Panc1 (cell line): Measurements from ENCODE around the gene SLC36A3. TPM values are rescaled to one million over a fixed set of nuclear protein-coding genes. Genes with fewer than 3 reads are reported as not detected.

Experiments used
- ATAC-seq: fragments of 200-7000 bp; cut with Tn5 transposase; 2 replicates; pipeline ENCODE4 v1.9.1; 2020; ENCODE audit warnings: mild to moderate bottlenecking, moderate library complexity
- BruUV-seq: library from RNA; stranded (reverse); fragments of 400-500 nt; replicated peaks from 2 replicates; lab custom pipeline; 2021; lab: Mats Ljungman, UMichigan
- CTCF ChIA-PET: fragments of 300-600 bp; sonication (Branson Sonifier 250); formaldehyde crosslinking; loops from one replicate; lab custom pipeline; 2022; ENCODE audit warnings: antibody characterized with exemption; lab: Charles Lee
- POLR2A ChIA-PET: fragments of 300-600 bp; sonication (Branson Sonifier 250); formaldehyde crosslinking; loops from one replicate; lab custom pipeline; 2022; ENCODE audit warnings: antibody characterized with exemption; lab: Charles Lee
- DNase-seq: peaks from one replicate; pipeline ENCODE4 v3.0.0-alpha.2; 2010; ENCODE audit warnings: low read depth, low spot score
- H3K27ac ChIP-seq: 2 replicates; pipeline ENCODE4 v1.5.1; 2011; ENCODE audit warnings: mild to moderate bottlenecking, low read length, inconsistent platforms
- H3K27me3 ChIP-seq: fragments of 200-500 bp; sonication (Bioruptor generic); 2 replicates; pipeline ENCODE4 v1.6.0; 2014; ENCODE audit warnings: low read length, inconsistent platforms; ENCODE audit not compliant: control insufficient read depth, insufficient read depth
- H3K36me3 ChIP-seq: fragments of 200-500 bp; sonication (Bioruptor generic); 2 replicates; pipeline ENCODE4 v1.5.1; 2014; ENCODE audit warnings: inconsistent platforms, mild to moderate bottlenecking, low read length, moderate library complexity; ENCODE audit not compliant: control insufficient read depth, insufficient read depth
- H3K4me1 ChIP-seq: 2 replicates; pipeline ENCODE4 v1.5.1; 2011; ENCODE audit warnings: inconsistent platforms, mild to moderate bottlenecking, low read length, moderate library complexity; ENCODE audit not compliant: control insufficient read depth, insufficient read depth
- H3K4me3 ChIP-seq, 2 experiments: 2 replicates each; pipeline ENCODE4 v1.5.1; 2011 to 2012; ENCODE audit warnings: low read depth in 2 of 2, low read length in 2 of 2, mild to moderate bottlenecking in 2 of 2, inconsistent platforms in 1 of 2, moderate library complexity in 1 of 2
- H3K9me3 ChIP-seq: fragments of 200-500 bp; sonication (Bioruptor generic); 2 replicates; pipeline ENCODE4 v1.5.1; 2014; ENCODE audit warnings: low read depth, mild to moderate bottlenecking, inconsistent platforms, low read length, moderate library complexity; ENCODE audit not compliant: control insufficient read depth, insufficient read depth
- POLR2AphosphoS5 ChIP-seq: IDR thresholded peaks from 2 replicates; pipeline ENCODE4 v1.6.1; 2012; ENCODE audit warnings: mild to moderate bottlenecking, low read depth, low read length, moderate library complexity
- SIN3A ChIP-seq: IDR thresholded peaks from 2 replicates; pipeline ENCODE4 v1.6.1; 2012; ENCODE audit warnings: low read depth, mild to moderate bottlenecking, low read length, moderate library complexity, borderline replicate concordance; ENCODE audit not compliant: insufficient read depth
- TCF7L2 ChIP-seq: IDR thresholded peaks from 2 replicates; pipeline ENCODE4 v1.6.1; 2011; ENCODE audit warnings: mild to moderate bottlenecking, low read depth, low read length, inconsistent platforms
- in situ Hi-C: cut with HindIII; loops from 2 replicates; pipeline ENCODE4 v1.10.0; 2016; ENCODE audit warnings: low sequenced_read_pairs, low pct_unique_long_range_greater_than_20kb
- intact Hi-C: fragments of 100-400 bp; cut with micrococcal nuclease; formaldehyde crosslinking; loops from one replicate; pipeline ENCODE4 v1.10.0; 2022; ENCODE audit not compliant: unreplicated experiment
- total RNA-seq: library from RNA; stranded (reverse); gene quantifications from one replicate; pipeline ENCODE4 v1.2.1, GENCODE V29; 2021; ENCODE audit not compliant: unreplicated experiment
- TF ChIP-seq, protein P1 (sequence below): fragments of 450-650 bp; IDR thresholded peaks from 2 replicates; pipeline ENCODE4 v1.5.1; 2017; ENCODE audit warnings: mild to moderate bottlenecking
- TF ChIP-seq, protein P2 (sequence below), 2 experiments: IDR thresholded peaks; 2 replicates each; pipeline ENCODE4 v1.6.1; 2011 to 2012; ENCODE audit warnings: low read depth in 2 of 2, control low read depth in 1 of 2, low read length in 1 of 2, mild to moderate bottlenecking in 1 of 2, moderate library complexity in 1 of 2; ENCODE audit not compliant: insufficient read depth in 1 of 2

The SLC36A3 gene
- total RNA-seq, 1 experiment from 2014 or later = not detected

DNA sequence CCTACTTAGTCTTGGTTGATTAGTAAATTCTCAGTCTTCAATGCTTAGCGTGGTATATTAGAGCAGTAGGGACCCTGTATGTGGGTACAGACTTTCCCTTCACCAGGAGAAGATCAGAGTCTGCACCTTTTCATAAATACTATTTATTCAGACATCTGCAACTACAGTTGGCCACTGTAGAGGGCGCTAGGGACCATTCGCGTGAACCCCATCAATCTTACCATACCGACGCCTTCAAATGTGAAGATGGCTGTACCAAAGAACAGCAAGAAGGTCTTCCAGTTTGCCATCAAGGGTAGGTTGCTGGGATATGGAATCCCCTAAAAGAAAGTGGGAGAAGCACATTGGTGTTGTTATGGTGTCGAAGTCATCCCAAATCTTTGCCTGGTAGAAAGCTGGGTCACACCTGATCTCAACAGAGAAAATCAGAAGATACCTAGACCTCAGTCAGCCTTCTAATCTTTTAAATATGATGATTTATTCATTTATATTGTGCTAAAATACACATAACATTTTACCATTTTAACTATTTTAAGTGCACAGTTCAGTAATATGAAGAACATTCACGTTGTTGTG lies 19.1 kb downstream of the SLC36A3 start:
- BruUV-seq = no TSS peak
- Histone ChIP-seq H3K27ac (no peak overlapping the region), H3K27me3 (no peaks in the 10 kb centered on the region), H3K36me3 (no peaks in the 10 kb centered on the region), H3K4me3 (no peak overlapping the region), H3K4me1 (no peaks in the 10 kb centered on the region), H3K9me3 (no peaks in the 10 kb centered on the region)
- intact Hi-C loops (no loop called here), in situ Hi-C loops (no loop called here)
- POLR2A ChIA-PET = no interaction called here
- no peak for TF ChIP-seq POLR2AphosphoS5
- TF ChIP-seq, protein P1, sequence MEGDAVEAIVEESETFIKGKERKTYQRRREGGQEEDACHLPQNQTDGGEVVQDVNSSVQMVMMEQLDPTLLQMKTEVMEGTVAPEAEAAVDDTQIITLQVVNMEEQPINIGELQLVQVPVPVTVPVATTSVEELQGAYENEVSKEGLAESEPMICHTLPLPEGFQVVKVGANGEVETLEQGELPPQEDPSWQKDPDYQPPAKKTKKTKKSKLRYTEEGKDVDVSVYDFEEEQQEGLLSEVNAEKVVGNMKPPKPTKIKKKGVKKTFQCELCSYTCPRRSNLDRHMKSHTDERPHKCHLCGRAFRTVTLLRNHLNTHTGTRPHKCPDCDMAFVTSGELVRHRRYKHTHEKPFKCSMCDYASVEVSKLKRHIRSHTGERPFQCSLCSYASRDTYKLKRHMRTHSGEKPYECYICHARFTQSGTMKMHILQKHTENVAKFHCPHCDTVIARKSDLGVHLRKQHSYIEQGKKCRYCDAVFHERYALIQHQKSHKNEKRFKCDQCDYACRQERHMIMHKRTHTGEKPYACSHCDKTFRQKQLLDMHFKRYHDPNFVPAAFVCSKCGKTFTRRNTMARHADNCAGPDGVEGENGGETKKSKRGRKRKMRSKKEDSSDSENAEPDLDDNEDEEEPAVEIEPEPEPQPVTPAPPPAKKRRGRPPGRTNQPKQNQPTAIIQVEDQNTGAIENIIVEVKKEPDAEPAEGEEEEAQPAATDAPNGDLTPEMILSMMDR = peak; percentile 61
- ATAC-seq (no peak), DNase-seq (no peak)
- CTCF ChIA-PET = no interaction called here

DNA sequence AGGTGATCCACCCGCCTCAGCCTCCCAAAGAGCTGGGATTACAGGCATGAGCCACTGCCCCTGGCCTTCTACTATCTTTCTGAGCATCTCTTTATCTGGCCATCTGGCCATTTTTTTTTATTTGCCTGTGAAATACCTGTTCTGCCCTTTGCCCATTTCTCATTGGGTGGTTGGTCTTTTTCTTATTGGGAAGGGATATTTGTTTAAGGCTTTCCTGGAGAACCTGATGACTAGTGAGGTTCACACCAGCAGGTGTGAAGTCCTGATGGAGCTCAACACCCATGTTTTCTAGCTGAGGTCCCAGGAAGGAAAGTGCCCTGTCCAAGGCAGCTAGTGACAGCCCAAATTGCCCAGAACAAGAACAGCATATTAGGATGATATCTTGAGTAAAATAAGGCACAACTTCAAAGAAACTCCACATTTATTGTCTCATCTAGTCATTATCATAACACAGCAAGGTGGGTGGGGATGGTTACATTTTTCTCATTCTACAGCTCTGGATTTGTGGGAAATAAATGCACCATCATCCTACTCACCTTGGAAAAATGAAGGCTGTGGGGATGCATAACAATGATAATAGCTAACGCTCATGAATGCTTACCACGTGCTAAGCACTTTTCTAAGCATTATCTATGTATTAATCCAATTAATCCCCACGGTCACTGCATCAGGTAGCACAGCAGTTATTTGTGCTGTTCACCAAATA lies 20.3 kb downstream of the SLC36A3 start:
- Histone ChIP-seq H3K27ac (no peak overlapping the region), H3K9me3 (no peaks in the 10 kb centered on the region), H3K36me3 (no peaks in the 10 kb centered on the region), H3K4me3 (no peak overlapping the region), H3K4me1 (no peaks in the 10 kb centered on the region), H3K27me3 (no peaks in the 10 kb centered on the region)
- ATAC-seq (no peak), DNase-seq (no peak)
- in situ Hi-C loops (no loop called here), intact Hi-C loops (no loop called here)
- no TSS peak for BruUV-seq
- ChIA-PET CTCF (interaction anchor here (0.6 kb wide), 1 partner anchor 286 kb away, joined by 3 read pairs; no protein-coding TSS in a partner anchor), POLR2A (no interaction called here)
- TF ChIP-seq, protein P1 = no peak
- TF ChIP-seq, protein P2, sequence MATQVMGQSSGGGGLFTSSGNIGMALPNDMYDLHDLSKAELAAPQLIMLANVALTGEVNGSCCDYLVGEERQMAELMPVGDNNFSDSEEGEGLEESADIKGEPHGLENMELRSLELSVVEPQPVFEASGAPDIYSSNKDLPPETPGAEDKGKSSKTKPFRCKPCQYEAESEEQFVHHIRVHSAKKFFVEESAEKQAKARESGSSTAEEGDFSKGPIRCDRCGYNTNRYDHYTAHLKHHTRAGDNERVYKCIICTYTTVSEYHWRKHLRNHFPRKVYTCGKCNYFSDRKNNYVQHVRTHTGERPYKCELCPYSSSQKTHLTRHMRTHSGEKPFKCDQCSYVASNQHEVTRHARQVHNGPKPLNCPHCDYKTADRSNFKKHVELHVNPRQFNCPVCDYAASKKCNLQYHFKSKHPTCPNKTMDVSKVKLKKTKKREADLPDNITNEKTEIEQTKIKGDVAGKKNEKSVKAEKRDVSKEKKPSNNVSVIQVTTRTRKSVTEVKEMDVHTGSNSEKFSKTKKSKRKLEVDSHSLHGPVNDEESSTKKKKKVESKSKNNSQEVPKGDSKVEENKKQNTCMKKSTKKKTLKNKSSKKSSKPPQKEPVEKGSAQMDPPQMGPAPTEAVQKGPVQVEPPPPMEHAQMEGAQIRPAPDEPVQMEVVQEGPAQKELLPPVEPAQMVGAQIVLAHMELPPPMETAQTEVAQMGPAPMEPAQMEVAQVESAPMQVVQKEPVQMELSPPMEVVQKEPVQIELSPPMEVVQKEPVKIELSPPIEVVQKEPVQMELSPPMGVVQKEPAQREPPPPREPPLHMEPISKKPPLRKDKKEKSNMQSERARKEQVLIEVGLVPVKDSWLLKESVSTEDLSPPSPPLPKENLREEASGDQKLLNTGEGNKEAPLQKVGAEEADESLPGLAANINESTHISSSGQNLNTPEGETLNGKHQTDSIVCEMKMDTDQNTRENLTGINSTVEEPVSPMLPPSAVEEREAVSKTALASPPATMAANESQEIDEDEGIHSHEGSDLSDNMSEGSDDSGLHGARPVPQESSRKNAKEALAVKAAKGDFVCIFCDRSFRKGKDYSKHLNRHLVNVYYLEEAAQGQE (IDR thresholded peaks at IDR 0.05; ENCODE audit: insufficient read depth in 1 of 2, low read depth in 2 of 2, low read length in 1 of 2) = no peak
- TF ChIP-seq SIN3A (no peak), POLR2AphosphoS5 (no peak), TCF7L2 (no peak)
